Endothelial cell of umbilical vein (primary cell): Measurements from ENCODE around the gene HYAL1. TPM values are rescaled to one million over a fixed set of nuclear protein-coding genes. Genes with fewer than 3 reads are reported as not detected.

ENCODE experiments used
- BruUV-seq: library from RNA; stranded (reverse); fragments of 400-500 nt; replicated peaks from 2 replicates; lab custom pipeline; 2021; lab: Mats Ljungman, UMichigan
- CTCF ChIA-PET: fragments of 300-600, 350-600 bp; sonication (Branson Sonifier 250); formaldehyde crosslinking; loops from one replicate; lab custom pipeline; 2021; ENCODE audit warnings: antibody characterized with exemption, inconsistent platforms; lab: Charles Lee
- POLR2A ChIA-PET: fragments of 300-600, 350-600 bp; sonication (Branson Sonifier 250); formaldehyde crosslinking; loops from one replicate; lab custom pipeline; 2021; ENCODE audit warnings: antibody characterized with exemption, inconsistent platforms; lab: Charles Lee
- DNase-seq: peaks from one replicate; pipeline ENCODE4 v3.0.0-alpha.2; 2011; ENCODE audit warnings: low read depth, low spot score
- FAIRE-seq: peaks from 2 replicates; lab custom pipeline; 2011; peaks lifted over from hg19 to GRCh38; lab: Jason Lieb, UNC
- H2AFZ ChIP-seq: 2 replicates; pipeline ENCODE4 v1.6.0; 2012; ENCODE audit warnings: low read depth, low read length, control low read depth, inconsistent platforms
- H3K27ac ChIP-seq: 2 replicates; pipeline ENCODE4 v1.5.1; 2011; ENCODE audit warnings: low read depth, mild to moderate bottlenecking, control low read depth, low read length, moderate library complexity; ENCODE audit not compliant: insufficient read depth
- H3K27me3 ChIP-seq, 2 experiments: 2 replicates each; pipeline versions ENCODE4 v1.6.0 to v1.6.1; 2011; ENCODE audit warnings: low read length in 2 of 2, mixed read lengths in 1 of 2; ENCODE audit not compliant: control insufficient read depth in 2 of 2, insufficient read depth in 2 of 2
- H3K36me3 ChIP-seq, 2 experiments: 2 replicates in 1 of 2; 3 replicates in 1 of 2; pipeline ENCODE4 v1.5.1; 2011; ENCODE audit warnings: low read length in 2 of 2, mild to moderate bottlenecking in 1 of 2, moderate library complexity in 1 of 2; ENCODE audit not compliant: control insufficient read depth in 2 of 2, insufficient read depth in 2 of 2; ENCODE audit errors: extremely low read depth in 1 of 2
- H3K4me1 ChIP-seq: 3 replicates; pipeline ENCODE4 v1.5.1; 2011; ENCODE audit warnings: mild to moderate bottlenecking, low read length; ENCODE audit not compliant: control insufficient read depth, insufficient read depth; ENCODE audit errors: extremely low read depth
- H3K4me2 ChIP-seq: 2 replicates; pipeline ENCODE4 v1.6.1; 2011; ENCODE audit warnings: low read length, control low read depth, mixed read lengths; ENCODE audit not compliant: insufficient read depth
- H3K4me3 ChIP-seq, 3 experiments: fragments of 200-600 bp in 1 of 3; sonication (generic), shearing (Covaris generic) in 1 of 3; replicated peaks in 1 of 3; 2 replicates each; pipeline ENCODE4 v1.5.1; 2011 to 2016; ENCODE audit warnings: control low read depth in 3 of 3, low read length in 3 of 3, mild to moderate bottlenecking in 2 of 3, inconsistent platforms in 1 of 3, low read depth in 1 of 3, moderate library complexity in 1 of 3; ENCODE audit not compliant: insufficient read depth in 1 of 3
- H3K79me2 ChIP-seq: 2 replicates; pipeline ENCODE4 v1.6.0; 2012; ENCODE audit warnings: low read length, inconsistent platforms; ENCODE audit not compliant: control insufficient read depth, insufficient read depth
- H3K9ac ChIP-seq: replicated peaks from 2 replicates; pipeline ENCODE3; 2011; ENCODE audit warnings: low read length, control low read depth; ENCODE audit not compliant: insufficient read depth; ENCODE audit errors: extremely low read depth
- H3K9me1 ChIP-seq: replicated peaks from 3 replicates; pipeline ENCODE4 v1.6.0; 2011; ENCODE audit warnings: mild to moderate bottlenecking, low read length; ENCODE audit not compliant: control insufficient read depth, insufficient read depth; ENCODE audit errors: extremely low read depth
- H3K9me3 ChIP-seq: replicated peaks from 2 replicates; pipeline ENCODE4 v1.5.1; 2012; ENCODE audit warnings: low read length, inconsistent platforms; ENCODE audit not compliant: control insufficient read depth, insufficient read depth
- H4K20me1 ChIP-seq: replicated peaks from 2 replicates; pipeline ENCODE3; 2011; ENCODE audit warnings: mild to moderate bottlenecking, low read length; ENCODE audit not compliant: control insufficient read depth, insufficient read depth; ENCODE audit errors: extremely low read depth
- EZH2 ChIP-seq: IDR thresholded peaks from 2 replicates; pipeline ENCODE4 v1.6.1; 2012; ENCODE audit warnings: borderline replicate concordance, low read depth, mild to moderate bottlenecking, moderate library complexity, low read length, inconsistent platforms; ENCODE audit not compliant: severe bottlenecking
- FOS ChIP-seq: IDR thresholded peaks from 2 replicates; pipeline ENCODE4 v1.6.1; 2011; ENCODE audit warnings: mild to moderate bottlenecking, low read length, moderate library complexity, borderline replicate concordance; ENCODE audit not compliant: insufficient read depth
- GATA2 ChIP-seq: IDR thresholded peaks from 2 replicates; pipeline ENCODE4 v1.7.0; 2011; ENCODE audit warnings: low read depth, mild to moderate bottlenecking, moderate library complexity, mixed read lengths, low read length; ENCODE audit not compliant: insufficient read length, insufficient read depth
- MYC ChIP-seq: IDR thresholded peaks from one replicate; pipeline ENCODE4 v1.6.1; 2011; ENCODE audit warnings: mild to moderate bottlenecking, low read depth, low read length
- POLR2A ChIP-seq: IDR thresholded peaks from 2 replicates; pipeline ENCODE4 v1.6.1; 2012; ENCODE audit warnings: low read depth, mild to moderate bottlenecking, control low read depth, low read length
- POLR2AphosphoS5 ChIP-seq: IDR thresholded peaks from 2 replicates; pipeline ENCODE4 v1.6.1; 2012; ENCODE audit warnings: low read depth, mild to moderate bottlenecking, control low read depth, low read length, moderate library complexity; ENCODE audit not compliant: insufficient read depth
- dilution Hi-C: fragments of 300-500 bp; cut with MboI; formaldehyde crosslinking; loops from one replicate; pipeline ENCODE4 v1.15.0; 2019; ENCODE audit warnings: low sequenced_read_pairs; ENCODE audit not compliant: extremely low pct_ligation_motif_present
- intact Hi-C: fragments of 100-400 bp; cut with micrococcal nuclease; formaldehyde crosslinking; loops from one replicate; pipeline ENCODE4 v1.10.0; 2022
- polyA plus RNA-seq, 4 experiments: library from polyadenylated mRNA; depleted of rRNA in 3 of 4; stranded (reverse) in 3 of 4; unstranded in 1 of 4; fragments of >200 nt; gene quantifications; 2 replicates each; pipeline versions ENCODE4 v1.2.1 to v1.2.3, GENCODE V29; 2011 to 2012; ENCODE audit warnings: missing spikeins in 1 of 4
- total RNA-seq: library from RNA; stranded (reverse); gene quantifications from 2 replicates; pipeline ENCODE4 v1.2.3, GENCODE V29; 2021
- TF ChIP-seq, protein P1 (sequence below), 2 donors: IDR thresholded peaks; 1 replicate in 1 of 2; 2 replicates in 1 of 2; pipeline ENCODE4 v1.5.1; 2011; ENCODE audit warnings: low read length in 2 of 2, mild to moderate bottlenecking in 2 of 2, moderate library complexity in 2 of 2, control low read depth in 1 of 2, inconsistent platforms in 1 of 2, low read depth in 1 of 2; ENCODE audit not compliant: insufficient read depth in 1 of 2; ENCODE audit errors: extremely low read depth in 1 of 2
- TF ChIP-seq, protein P2 (sequence below): IDR thresholded peaks from 2 replicates; pipeline ENCODE4 v1.6.1; 2011; ENCODE audit not compliant: insufficient read depth, insufficient read length

HYAL1 gene
- total and polyA plus RNA-seq, 2 donors (not counting 3 experiments of a cell fraction or from before 2014, with no cell fraction given), result 2.2 to 3.3 TPM

GRCh38 chr3:50322386-50323091 lies 19.2 kb upstream of the HYAL1 start, which contains the start of gene HYAL2:
HYAL2 (minus strand) TSS chr3:50322745; CDS start chr3:50320489, 2,256 bp downstream.
- Histone ChIP-seq H3K4me3 (peak within 1 kb of the TSS; percentile 31 to 89 (median 89)), H3K27ac (peak within 1 kb of the TSS; percentile 99), H3K36me3 (peaks cover 8 to 32% of the 10 kb centered on the region in 2 experiments), H2AFZ (no peak within 1 kb of the TSS), H3K4me1 (peaks cover 60% of the 10 kb centered on the region), H3K9me1 (no peaks in the 10 kb centered on the region), H3K27me3 (no peaks in the 10 kb centered on the region), H3K9me3 (no peaks in the 10 kb centered on the region), H3K4me2 (peak within 1 kb of the TSS; percentile 75), H3K79me2 (peaks cover 49% of the 10 kb centered on the region), H4K20me1 (no peaks in the 10 kb centered on the region), H3K9ac (peak within 1 kb of the TSS; percentile 89)
- peak; percentile 74 for DNase-seq
- intact Hi-C loops (loop anchor here (1.0 to 2.0 kb wide), 4 partner anchors 12 to 156 kb away; partner anchors contain the start of genes HYAL3, IFRD2 and NAA80), dilution Hi-C loops (no loop called here)
- peak; percentile 99 for FAIRE-seq
- no peak for TF ChIP-seq EZH2
- TF ChIP-seq, protein P1, sequence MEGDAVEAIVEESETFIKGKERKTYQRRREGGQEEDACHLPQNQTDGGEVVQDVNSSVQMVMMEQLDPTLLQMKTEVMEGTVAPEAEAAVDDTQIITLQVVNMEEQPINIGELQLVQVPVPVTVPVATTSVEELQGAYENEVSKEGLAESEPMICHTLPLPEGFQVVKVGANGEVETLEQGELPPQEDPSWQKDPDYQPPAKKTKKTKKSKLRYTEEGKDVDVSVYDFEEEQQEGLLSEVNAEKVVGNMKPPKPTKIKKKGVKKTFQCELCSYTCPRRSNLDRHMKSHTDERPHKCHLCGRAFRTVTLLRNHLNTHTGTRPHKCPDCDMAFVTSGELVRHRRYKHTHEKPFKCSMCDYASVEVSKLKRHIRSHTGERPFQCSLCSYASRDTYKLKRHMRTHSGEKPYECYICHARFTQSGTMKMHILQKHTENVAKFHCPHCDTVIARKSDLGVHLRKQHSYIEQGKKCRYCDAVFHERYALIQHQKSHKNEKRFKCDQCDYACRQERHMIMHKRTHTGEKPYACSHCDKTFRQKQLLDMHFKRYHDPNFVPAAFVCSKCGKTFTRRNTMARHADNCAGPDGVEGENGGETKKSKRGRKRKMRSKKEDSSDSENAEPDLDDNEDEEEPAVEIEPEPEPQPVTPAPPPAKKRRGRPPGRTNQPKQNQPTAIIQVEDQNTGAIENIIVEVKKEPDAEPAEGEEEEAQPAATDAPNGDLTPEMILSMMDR (IDR thresholded peaks at IDR 0.05; ENCODE audit: extremely low read depth in 1 of 2, insufficient read depth in 1 of 2, low read depth in 1 of 2, low read length in 2 of 2), result no peak
- TF ChIP-seq FOS, result peak; percentile 5
- peak; percentile 95 for TF ChIP-seq POLR2AphosphoS5
- TF ChIP-seq, protein P2, sequence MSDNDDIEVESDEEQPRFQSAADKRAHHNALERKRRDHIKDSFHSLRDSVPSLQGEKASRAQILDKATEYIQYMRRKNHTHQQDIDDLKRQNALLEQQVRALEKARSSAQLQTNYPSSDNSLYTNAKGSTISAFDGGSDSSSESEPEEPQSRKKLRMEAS, result no peak
- peak; percentile 91 for TF ChIP-seq POLR2A
- peak; percentile 45 for TF ChIP-seq GATA2
- no peak for TF ChIP-seq MYC
- POLR2A ChIA-PET, result interaction anchor here (0.6 to 5.1 kb wide), 3 partner anchors 13 to 214 kb away, joined by 3 to 38 read pairs (median 5); partner anchors contain the start of genes HYAL3 and NAA80
- BruUV-seq, result TSS peak; percentile 6
- CTCF ChIA-PET, result interaction anchor here (0.8 to 4.3 kb wide), 8 partner anchors 13 to 220 kb away, joined by 3 to 66 read pairs (median 23); partner anchors contain the start of genes HYAL1, HYAL3, NAA80 and RASSF1
